Glutamatergic neuron (in vitro differentiated cells): ENCODE measurements around the gene NTM. TPM values are rescaled to one million over a fixed set of nuclear protein-coding genes. Genes with fewer than 3 reads are reported as not detected.

Experiments used
- DNase-seq: peaks from one replicate; pipeline ENCODE4 v3.0.0; 2022
- H3K27ac Mint-ChIP-seq: one replicate; pipeline ENCODE4 v1.8.0; 2020; ENCODE audit warnings: mild to moderate bottlenecking, mixed read lengths, inconsistent platforms; ENCODE audit not compliant: unreplicated experiment
- H3K27me3 Mint-ChIP-seq: one replicate; pipeline ENCODE4 v1.8.0; 2020; ENCODE audit warnings: mild to moderate bottlenecking, moderate library complexity, mixed read lengths, inconsistent platforms; ENCODE audit not compliant: unreplicated experiment
- H3K36me3 Mint-ChIP-seq: one replicate; pipeline ENCODE4 v1.8.0; 2020; ENCODE audit warnings: mild to moderate bottlenecking, mixed read lengths, inconsistent platforms; ENCODE audit not compliant: unreplicated experiment
- H3K4me1 Mint-ChIP-seq: one replicate; pipeline ENCODE4 v1.8.0; 2020; ENCODE audit warnings: mild to moderate bottlenecking, low read depth, mixed read lengths, inconsistent platforms; ENCODE audit not compliant: unreplicated experiment
- H3K4me3 Mint-ChIP-seq: one replicate; pipeline ENCODE4 v1.8.0; 2020; ENCODE audit warnings: mild to moderate bottlenecking, mixed read lengths, inconsistent platforms; ENCODE audit not compliant: unreplicated experiment
- H3K9me3 Mint-ChIP-seq: one replicate; pipeline ENCODE4 v1.8.0; 2020; ENCODE audit warnings: mild to moderate bottlenecking, moderate library complexity, mixed read lengths, inconsistent platforms; ENCODE audit not compliant: unreplicated experiment
- total RNA-seq: library from RNA; stranded (reverse); fragmentation: NEBNext Ultra II Directional; extraction: Animal tissue kit (Norgen Biotek cat#: 25700); gene quantifications from one replicate; pipeline ENCODE4 v1.2.1, GENCODE V29; 2021; ENCODE audit not compliant: unreplicated experiment
- TF ChIP-seq, protein P1 (sequence below): fragments of 200-600 bp; sonication (generic); IDR thresholded peaks from one replicate; pipeline ENCODE4 v1.5.0; 2021; ENCODE audit not compliant: partially characterized antibody, unreplicated experiment

Gene NTM
- total RNA-seq, 1 donor from 2014 or later = 1.2 TPM

DNA sequence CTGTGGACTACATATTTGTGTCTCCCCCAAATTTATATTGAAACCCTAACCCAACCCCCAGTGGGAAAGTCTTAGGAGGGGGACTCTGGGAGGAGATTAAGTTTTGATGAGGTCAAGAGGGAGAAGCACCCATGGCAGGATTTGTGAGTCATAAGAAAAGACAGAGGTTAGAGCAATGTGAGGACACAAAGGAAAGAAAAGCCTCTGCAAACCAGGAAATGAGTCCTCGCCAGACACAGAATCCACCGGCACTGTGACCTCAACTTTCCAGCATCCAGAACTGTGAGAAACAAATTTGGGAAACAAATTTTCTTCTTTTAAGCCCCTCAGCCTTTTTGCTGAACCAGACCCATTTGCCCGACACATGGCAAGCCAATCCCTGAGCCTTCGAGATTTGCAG is 397.0 kb downstream of the NTM start:
- H3K4me3 Mint-ChIP-seq = no peak overlapping the region
- DNase-seq = no peak
- no peak overlapping the region for H3K27ac Mint-ChIP-seq
- no peaks in the 10 kb centered on the region for H3K36me3 Mint-ChIP-seq
- H3K4me1 Mint-ChIP-seq = no peaks in the 10 kb centered on the region
- TF ChIP-seq, protein P1, sequence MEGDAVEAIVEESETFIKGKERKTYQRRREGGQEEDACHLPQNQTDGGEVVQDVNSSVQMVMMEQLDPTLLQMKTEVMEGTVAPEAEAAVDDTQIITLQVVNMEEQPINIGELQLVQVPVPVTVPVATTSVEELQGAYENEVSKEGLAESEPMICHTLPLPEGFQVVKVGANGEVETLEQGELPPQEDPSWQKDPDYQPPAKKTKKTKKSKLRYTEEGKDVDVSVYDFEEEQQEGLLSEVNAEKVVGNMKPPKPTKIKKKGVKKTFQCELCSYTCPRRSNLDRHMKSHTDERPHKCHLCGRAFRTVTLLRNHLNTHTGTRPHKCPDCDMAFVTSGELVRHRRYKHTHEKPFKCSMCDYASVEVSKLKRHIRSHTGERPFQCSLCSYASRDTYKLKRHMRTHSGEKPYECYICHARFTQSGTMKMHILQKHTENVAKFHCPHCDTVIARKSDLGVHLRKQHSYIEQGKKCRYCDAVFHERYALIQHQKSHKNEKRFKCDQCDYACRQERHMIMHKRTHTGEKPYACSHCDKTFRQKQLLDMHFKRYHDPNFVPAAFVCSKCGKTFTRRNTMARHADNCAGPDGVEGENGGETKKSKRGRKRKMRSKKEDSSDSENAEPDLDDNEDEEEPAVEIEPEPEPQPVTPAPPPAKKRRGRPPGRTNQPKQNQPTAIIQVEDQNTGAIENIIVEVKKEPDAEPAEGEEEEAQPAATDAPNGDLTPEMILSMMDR = no peak
- H3K9me3 Mint-ChIP-seq = no peaks in the 10 kb centered on the region
- H3K27me3 Mint-ChIP-seq = no peaks in the 10 kb centered on the region

DNA sequence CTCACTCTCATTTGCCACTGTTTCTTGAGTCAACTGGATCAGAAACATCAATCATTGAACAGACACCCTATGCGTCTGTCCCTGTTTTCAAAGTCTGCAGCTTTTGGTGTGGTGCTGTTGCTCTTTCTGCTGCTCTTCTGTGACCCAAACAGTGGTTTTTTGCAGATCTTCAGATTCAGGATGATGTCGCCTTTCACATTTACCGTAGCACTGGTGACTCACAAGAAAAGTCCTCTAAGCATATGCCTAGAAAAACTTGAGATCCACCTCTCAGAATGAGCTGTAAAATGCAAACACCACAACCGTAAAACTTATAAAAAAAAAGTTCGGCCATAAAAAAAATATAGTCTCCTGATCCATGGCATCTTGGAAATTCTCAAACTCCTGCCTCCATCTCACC is 400.4 kb downstream of the NTM start:
- Mint-ChIP-seq H3K36me3 (no peaks in the 10 kb centered on the region), H3K4me3 (no peak overlapping the region), H3K9me3 (no peaks in the 10 kb centered on the region), H3K27me3 (no peaks in the 10 kb centered on the region), H3K27ac (no peak overlapping the region), H3K4me1 (no peaks in the 10 kb centered on the region)
- TF ChIP-seq, protein P1 = no peak
- no peak for DNase-seq

DNA sequence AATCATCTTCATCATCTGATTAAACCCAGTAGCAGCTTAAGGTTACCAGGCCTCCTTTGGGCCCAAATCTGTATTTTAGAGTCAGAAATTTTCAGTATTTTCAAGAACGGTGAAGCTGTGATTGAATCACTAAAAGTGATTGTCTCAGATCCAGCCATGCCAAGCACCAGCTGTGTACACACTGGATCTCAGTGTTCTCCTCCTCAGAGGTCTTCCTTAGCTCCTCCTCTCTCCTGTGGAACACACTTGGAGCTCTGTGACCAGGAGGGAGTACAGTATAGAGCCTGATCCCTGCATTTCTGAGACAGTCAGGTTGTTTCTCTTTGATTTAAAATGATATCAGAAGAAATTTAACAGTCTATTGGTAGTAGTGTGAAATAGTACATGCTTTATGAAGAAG is 401.1 kb downstream of the NTM start:
- TF ChIP-seq, protein P1 = no peak
- Mint-ChIP-seq H3K36me3 (no peaks in the 10 kb centered on the region), H3K27me3 (no peaks in the 10 kb centered on the region), H3K9me3 (no peaks in the 10 kb centered on the region), H3K27ac (no peak overlapping the region), H3K4me3 (no peak overlapping the region), H3K4me1 (no peaks in the 10 kb centered on the region)
- DNase-seq = no peak

DNA sequence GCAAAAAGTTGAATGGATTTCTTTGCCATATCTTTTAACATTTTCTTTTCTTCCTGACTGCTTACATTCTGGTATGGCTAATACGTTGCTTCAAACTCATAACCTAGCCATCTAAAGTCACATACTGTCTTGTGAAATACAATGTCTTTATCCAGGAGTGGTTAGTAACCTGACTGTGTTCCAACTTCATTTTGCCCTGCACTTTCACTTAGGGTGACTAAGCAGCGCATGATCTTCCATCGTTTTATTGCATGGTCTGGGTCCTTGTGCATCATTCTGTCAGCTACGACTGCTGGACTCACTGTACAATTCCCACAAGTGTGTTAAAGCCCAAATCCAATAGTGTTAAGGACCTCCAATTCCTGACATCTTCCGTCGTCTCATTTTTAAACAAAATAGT is 403.2 kb downstream of the NTM start:
- no peak for DNase-seq
- Mint-ChIP-seq H3K27ac (no peak overlapping the region), H3K36me3 (no peaks in the 10 kb centered on the region), H3K4me3 (no peak overlapping the region), H3K4me1 (no peaks in the 10 kb centered on the region), H3K27me3 (no peaks in the 10 kb centered on the region), H3K9me3 (no peaks in the 10 kb centered on the region)
- TF ChIP-seq, protein P1 = no peak

DNA sequence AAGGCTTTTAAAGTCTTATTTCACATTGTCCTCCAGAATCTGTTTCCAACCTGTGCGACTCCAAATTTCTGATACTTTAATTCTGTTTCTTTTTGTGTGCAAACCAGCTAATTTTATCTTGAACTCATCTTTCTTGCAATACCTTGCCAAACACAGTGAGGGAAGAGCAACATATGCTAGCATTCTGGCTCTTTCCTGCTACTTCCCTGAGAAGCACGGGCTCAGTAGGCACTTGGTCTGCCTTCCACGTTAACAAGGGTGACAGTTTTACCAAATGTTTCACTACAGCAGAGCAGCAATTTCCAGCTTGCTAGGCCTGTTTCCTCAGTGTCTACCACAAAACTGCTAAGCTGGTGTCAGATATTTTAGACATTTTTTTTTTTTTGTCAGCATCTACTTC is 405.8 kb downstream of the NTM start:
- H3K9me3 Mint-ChIP-seq = no peaks in the 10 kb centered on the region
- no peak for DNase-seq
- no peak overlapping the region for H3K4me3 Mint-ChIP-seq
- H3K27me3 Mint-ChIP-seq = no peaks in the 10 kb centered on the region
- TF ChIP-seq, protein P1 = no peak
- H3K4me1 Mint-ChIP-seq = no peaks in the 10 kb centered on the region
- no peaks in the 10 kb centered on the region for H3K36me3 Mint-ChIP-seq
- no peak overlapping the region for H3K27ac Mint-ChIP-seq
